GM19099 (cell line): ENCODE measurements around the gene TBC1D10B.
A peak's percentile ranks its signal among the peaks of the same experiment; 100 is the strongest.

Experiments used
- POLR2A ChIP-seq: IDR thresholded peaks from 3 replicates; pipeline ENCODE4 v1.6.1; 2011; ENCODE audit warnings: low read depth; ENCODE audit not compliant: insufficient read length; ENCODE audit errors: extremely low read depth

The TBC1D10B gene

DNA sequence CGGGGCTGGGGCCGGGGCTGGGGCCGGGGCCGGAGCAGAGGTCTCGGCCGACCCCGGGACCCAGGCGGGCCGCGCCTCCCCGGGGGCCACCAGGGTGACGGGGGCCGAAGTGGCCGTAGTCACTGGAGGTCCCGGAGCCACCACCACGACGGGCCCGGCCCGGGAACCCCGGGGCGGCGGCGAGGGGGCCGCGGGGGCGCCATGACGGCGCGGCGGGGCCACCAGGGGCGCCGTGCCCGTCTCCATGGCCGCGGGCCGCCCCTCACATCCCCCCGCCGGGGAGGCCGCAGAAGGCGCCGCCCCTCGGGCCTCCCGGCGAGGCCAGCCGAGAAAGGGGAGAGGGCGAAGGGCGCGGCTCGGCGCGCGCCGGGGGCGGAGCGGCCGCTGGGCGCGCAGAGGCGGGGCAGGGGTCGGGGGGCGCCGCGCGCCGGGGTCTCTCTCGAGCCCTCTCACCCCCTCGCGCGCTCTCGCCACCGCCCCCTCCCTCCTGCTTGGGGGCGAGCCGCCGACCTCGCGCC lies 297 bp downstream of the TBC1D10B start:
- peak; percentile 68 for TF ChIP-seq POLR2A

DNA sequence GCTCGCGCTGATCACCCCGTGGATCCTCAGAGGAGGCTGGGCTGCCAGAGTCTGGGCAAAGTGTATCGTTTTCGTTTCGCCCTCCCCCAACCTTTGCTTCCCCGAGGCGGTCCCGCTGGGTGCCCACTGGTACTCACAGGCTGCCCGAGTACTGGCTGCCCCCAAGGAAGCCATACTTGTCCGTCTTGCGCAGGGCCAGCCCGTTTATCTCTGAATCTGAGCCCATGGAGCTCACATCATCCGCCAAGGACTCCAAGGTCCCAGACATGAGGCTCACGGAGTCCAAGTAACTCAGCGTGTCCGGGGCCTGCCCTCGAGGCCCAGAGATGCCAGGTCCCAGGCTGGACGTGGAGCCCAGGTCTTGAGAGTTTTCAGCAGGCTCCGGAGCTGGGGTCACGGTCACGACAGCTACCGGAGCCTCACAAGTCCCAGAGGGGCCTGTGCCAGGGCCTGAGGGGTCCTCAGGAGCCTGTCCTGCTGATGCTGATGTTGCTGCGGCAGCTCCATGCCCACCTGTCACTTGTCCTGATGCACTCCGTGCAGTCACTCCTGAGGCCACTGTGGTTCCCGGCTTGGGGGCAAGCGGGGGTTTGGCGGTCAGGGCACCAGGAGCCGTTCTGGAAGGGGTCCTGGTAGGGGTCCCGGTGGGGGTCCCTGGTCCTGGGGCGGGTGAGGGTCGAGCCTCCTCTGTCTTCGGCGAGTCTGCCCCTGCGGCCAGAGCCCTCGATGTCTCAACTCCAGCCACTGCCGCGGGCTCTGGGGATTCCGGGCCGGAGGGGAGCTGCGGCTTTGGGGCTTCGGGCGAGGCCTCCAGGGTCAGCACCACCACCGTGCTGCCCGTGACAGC lies 980 bp downstream of the TBC1D10B start:
- no peak for TF ChIP-seq POLR2A

DNA sequence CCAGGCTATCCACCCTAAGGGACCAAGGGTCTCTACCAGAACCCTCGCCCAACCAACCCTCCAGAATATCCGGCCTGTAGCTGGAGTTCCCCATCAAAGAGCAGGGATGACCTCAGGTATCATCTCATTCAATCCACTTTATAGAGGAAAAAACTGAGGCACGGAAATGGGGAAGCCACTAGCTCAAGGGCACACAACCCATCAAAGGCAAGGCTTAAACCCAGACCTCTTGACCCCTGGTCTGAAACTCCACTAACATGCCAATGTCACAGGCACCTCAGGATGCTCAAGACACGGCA lies 1.6 kb downstream of the TBC1D10B start:
- no peak for TF ChIP-seq POLR2A

GRCh38 chr16:30368122-30368791 lies 2.0 kb downstream of the TBC1D10B start:
- no peak for TF ChIP-seq POLR2A

- TF ChIP-seq POLR2A = no peak
Observed at GRCh38 chr16:30367349-30368009, 2.8 kb downstream of the TBC1D10B start.

DNA sequence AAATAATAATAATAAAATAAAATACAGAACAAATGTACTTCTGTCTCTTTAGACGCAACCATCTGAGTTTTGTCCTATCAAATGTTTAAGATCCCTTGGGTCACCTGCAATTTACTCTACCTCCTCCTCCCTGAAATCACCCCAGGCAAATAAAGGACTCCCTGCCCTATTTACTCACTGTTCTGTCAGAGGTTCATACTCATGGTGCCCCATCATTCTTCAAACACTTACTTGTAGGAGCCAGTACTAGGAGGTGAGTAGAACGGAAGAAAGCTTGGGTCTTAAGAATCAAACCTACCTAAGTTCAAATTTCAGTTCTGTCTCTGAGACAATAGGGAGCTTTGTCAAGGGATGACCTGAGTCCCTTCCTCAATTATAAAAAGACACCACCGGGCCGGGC lies 3.8 kb downstream of the TBC1D10B start:
- TF ChIP-seq POLR2A = no peak

DNA sequence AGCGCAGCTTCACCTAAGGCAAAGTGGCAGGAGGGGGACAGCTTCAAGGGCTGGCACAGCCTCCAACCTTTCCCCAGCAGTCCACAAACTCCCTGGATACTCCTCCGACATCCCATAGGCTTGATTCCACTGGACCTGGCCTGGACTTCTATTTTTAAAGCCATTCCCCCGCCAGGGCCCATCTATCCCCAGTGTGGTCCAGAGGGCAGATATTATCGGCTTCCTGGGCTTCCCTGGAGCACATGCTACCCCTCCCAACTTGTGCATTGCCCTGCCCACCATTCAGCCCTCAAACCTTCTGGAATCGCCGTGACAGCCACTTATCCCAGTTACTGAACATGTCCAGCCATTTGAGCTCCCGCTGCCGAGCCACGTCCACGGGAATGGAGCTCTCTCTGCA lies 5.1 kb downstream of the TBC1D10B start:
- TF ChIP-seq POLR2A = no peak

DNA sequence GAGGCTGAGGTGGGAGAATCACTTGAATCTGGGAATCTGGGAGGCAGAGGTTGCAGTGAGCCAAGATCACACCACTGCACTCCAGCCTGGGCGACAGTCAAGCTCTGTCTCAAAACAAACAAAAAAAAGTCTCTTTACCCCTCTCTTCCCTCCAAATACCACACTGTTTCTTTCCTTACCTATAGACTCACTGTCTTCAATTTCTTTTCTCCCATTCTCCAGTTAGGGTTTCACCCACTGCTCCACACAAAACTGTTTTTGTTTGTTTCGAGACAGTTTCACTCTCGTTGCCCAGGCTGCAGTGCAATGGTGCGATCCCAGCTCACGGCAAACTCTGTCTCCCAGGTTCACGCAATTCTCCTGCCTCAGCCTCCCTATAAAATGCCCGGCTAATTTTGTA lies 9.1 kb downstream of the TBC1D10B start:
- no peak for TF ChIP-seq POLR2A

- no peak for TF ChIP-seq POLR2A
Observed at GRCh38 chr16:30359871-30360170, 10.5 kb downstream of the TBC1D10B start.

DNA sequence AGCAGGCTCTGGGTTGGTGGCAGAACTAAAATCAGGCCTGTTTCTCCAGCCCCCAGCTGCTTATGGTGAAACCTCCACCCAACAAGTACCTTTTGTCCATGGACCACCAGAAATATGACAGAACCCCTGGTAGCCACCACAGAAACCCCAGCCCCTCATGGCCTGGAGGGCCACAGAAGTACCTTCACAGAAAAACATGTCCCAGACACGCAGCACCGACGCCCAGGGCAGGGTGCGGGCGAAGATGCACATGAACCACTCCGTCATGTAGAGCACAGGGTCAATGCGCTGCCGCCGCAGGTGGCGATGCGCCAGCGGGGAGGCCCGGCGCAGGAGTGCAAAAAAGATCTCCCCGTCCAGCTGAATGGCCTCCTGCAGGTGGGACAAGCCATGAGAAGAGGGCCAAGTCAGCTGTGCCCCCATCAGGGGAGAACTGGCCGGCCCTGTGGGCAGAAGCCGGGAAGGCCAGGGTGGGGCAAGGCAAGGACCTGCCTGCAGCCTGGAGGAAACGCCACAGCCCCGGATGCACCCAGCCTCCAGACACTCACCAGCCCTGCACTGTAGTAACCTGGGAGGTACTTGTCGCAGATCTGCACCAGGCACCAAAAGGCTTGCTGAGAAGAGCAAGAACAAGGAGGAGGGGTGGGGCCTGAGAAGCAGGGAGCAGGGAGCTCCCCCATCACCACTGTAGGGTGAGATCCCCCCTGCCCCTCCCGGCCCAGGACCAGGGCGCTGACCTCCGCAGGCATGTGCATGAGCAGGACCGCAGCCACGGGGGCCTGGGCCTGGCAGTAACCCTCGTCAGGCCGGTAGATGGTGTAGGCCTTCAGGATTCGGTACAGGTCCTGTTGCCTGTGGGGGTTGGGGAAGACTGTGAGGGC lies 11.1 kb downstream of the TBC1D10B start:
- TF ChIP-seq POLR2A = no peak

DNA sequence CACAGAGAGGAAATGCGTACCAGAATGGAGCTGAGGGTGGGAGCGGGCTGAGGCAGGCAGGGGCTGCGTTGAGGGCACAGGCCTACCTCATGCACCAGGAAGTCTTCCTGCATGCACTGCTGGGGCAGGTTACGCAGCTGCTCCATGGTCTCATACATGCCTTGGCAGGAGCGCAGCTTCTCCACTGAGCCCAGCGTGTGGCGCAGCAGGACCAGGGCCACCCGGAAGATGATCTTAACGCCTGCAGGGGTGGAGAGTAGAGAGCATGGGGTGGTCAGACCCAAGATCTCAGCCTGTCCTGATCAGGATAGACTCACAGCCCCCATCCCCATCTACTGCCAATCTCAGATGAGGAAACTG lies 11.7 kb downstream of the TBC1D10B start:
- no peak for TF ChIP-seq POLR2A

GRCh38 chr16:30357715-30358576 lies 12.3 kb downstream of the TBC1D10B start:
- no peak for TF ChIP-seq POLR2A

GRCh38 chr16:30357085-30357714 lies 13.1 kb downstream of the TBC1D10B start:
- TF ChIP-seq POLR2A = no peak
